ENCODE results near the gene HSD17B11. TPM values are rescaled to one million over a fixed set of nuclear protein-coding genes. Genes with fewer than 3 reads are reported as not detected.
"Not testable (repeated sequence)": the region's sequence is repeated elsewhere in the genome, so short reads cannot be mapped to it uniquely, and the experiment has no call there.

The HSD17B11 gene
- total RNA-seq, 1 donor from 2014 or later, result 13.5 TPM

GRCh38 chr4:87406902-87407301 lies 15.9 kb upstream of the HSD17B11 start:
- intact Hi-C loops (cut with micrococcal nuclease); ATAC-seq; DNase-seq: not testable (repeated sequence)

GRCh38 chr4:87406462-87406861 lies 15.5 kb upstream of the HSD17B11 start:
- DNase-seq, result no peak
- intact Hi-C loops (cut with micrococcal nuclease), result no loop called here

GRCh38 chr4:87405211-87405820 lies 14.3 kb upstream of the HSD17B11 start:
- intact Hi-C loops (cut with micrococcal nuclease), result no loop called here
- ATAC-seq (no peak), DNase-seq (no peak)

More at GRCh38 chr4:87406462-87406861, 15.5 kb upstream of the HSD17B11 start:
- no peak for ATAC-seq

GRCh38 chr4:87403732-87404131 lies 12.7 kb upstream of the HSD17B11 start:
- ATAC-seq; intact Hi-C loops (cut with micrococcal nuclease); DNase-seq: not testable (repeated sequence)

- ATAC-seq (no peak), DNase-seq (no peak)
- intact Hi-C loops (cut with micrococcal nuclease), result no loop called here
These were observed 9.0 kb upstream of the HSD17B11 start for GRCh38 chr4:87399954-87400353.

- DNase-seq (peak; percentile 35), ATAC-seq (peak; percentile 59)
- intact Hi-C loops (cut with micrococcal nuclease), result no loop called here
These were observed 8.2 kb upstream of the HSD17B11 start for GRCh38 chr4:87399148-87399547.

GRCh38 chr4:87395851-87396250 lies 4.9 kb upstream of the HSD17B11 start:
- ATAC-seq; DNase-seq; intact Hi-C loops (cut with micrococcal nuclease): not testable (repeated sequence)

- ATAC-seq; DNase-seq; intact Hi-C loops (cut with micrococcal nuclease): not testable (repeated sequence)
These were observed 4.1 kb upstream of the HSD17B11 start for GRCh38 chr4:87395073-87395472.

GRCh38 chr4:87392183-87392582 lies 1.2 kb upstream of the HSD17B11 start:
- DNase-seq (no peak), ATAC-seq (no peak)
- intact Hi-C loops (cut with micrococcal nuclease), result no loop called here

- DNase-seq, result no peak
- intact Hi-C loops (cut with micrococcal nuclease), result no loop called here
- peak; percentile 54 for ATAC-seq
These were observed 627 bp upstream of the HSD17B11 start for GRCh38 chr4:87391576-87392054.

GRCh38 chr4:87390551-87390890 lies 467 bp downstream of the HSD17B11 start:
- intact Hi-C loops (cut with micrococcal nuclease), result no loop called here
- ATAC-seq, result no peak

GRCh38 chr4:87390055-87390454 lies 933 bp downstream of the HSD17B11 start:
- intact Hi-C loops (cut with micrococcal nuclease); ATAC-seq: not testable (repeated sequence)
- peak; percentile 33 for DNase-seq

More at GRCh38 chr4:87390551-87390890, 467 bp downstream of the HSD17B11 start:
- DNase-seq, result no peak

GRCh38 chr4:87388901-87389300 lies 2.1 kb downstream of the HSD17B11 start:
- ATAC-seq, result no peak
- DNase-seq, result no peak
- intact Hi-C loops (cut with micrococcal nuclease), result loop anchor here (2.0 kb wide), 1 partner anchor 78 kb away; no protein-coding TSS in a partner anchor

GRCh38 chr4:87387237-87387636 lies 3.8 kb downstream of the HSD17B11 start:
- ATAC-seq, result no peak
- no peak for DNase-seq
- intact Hi-C loops (cut with micrococcal nuclease), result no loop called here

- DNase-seq; ATAC-seq; intact Hi-C loops (cut with micrococcal nuclease): not testable (repeated sequence)
These were observed 6.4 kb downstream of the HSD17B11 start for GRCh38 chr4:87384466-87385132.

- intact Hi-C loops (cut with micrococcal nuclease), result no loop called here
- DNase-seq, result no peak
- ATAC-seq, result no peak
These were observed 8.1 kb downstream of the HSD17B11 start for GRCh38 chr4:87382931-87383330.

- intact Hi-C loops (cut with micrococcal nuclease), result no loop called here
- DNase-seq (no peak), ATAC-seq (no peak)
These were observed 8.9 kb downstream of the HSD17B11 start for GRCh38 chr4:87382116-87382515.

GRCh38 chr4:87377816-87378215 lies 13.2 kb downstream of the HSD17B11 start:
- no peak for DNase-seq
- intact Hi-C loops (cut with micrococcal nuclease), result loop anchor here (5.0 kb wide), 1 partner anchor 89 kb away; no protein-coding TSS in a partner anchor

GRCh38 chr4:87375719-87376291 lies 15.2 kb downstream of the HSD17B11 start:
- DNase-seq (no peak), ATAC-seq (peak; percentile 79)
- intact Hi-C loops (cut with micrococcal nuclease), result loop anchor here (5.0 kb wide), 1 partner anchor 91 kb away; no protein-coding TSS in a partner anchor

More at GRCh38 chr4:87377816-87378215, 13.2 kb downstream of the HSD17B11 start:
- no peak for ATAC-seq

GRCh38 chr4:87370068-87370467 lies 20.9 kb downstream of the HSD17B11 start:
- intact Hi-C loops (cut with micrococcal nuclease), result no loop called here
- no peak for DNase-seq
- no peak for ATAC-seq
